Prostate gland (tissue), 2 donors: ENCODE measurements around the gene MEPCE.

Experiments used
- CTCF ChIP-seq, 4 experiments: fragments of 200-600 bp in 2 of 4; fragments of 450-650 bp in 2 of 4; sonication (generic) in 2 of 4; IDR thresholded peaks; 1 replicate in 3 of 4; 2 replicates in 1 of 4; pipeline ENCODE4 v1.5.1; 2016 to 2019; ENCODE audit warnings: antibody characterized with exemption in 4 of 4, mild to moderate bottlenecking in 2 of 4, moderate library complexity in 2 of 4
- POLR2A ChIP-seq: fragments of 450-650 bp; IDR thresholded peaks from one replicate; pipeline ENCODE4 v1.6.1; 2016; ENCODE audit warnings: antibody characterized with exemption, mild to moderate bottlenecking
- POLR2AphosphoS5 ChIP-seq: sonication (generic); formaldehyde crosslinking; IDR thresholded peaks from one replicate; pipeline ENCODE4 v1.6.1; 2017; ENCODE audit warnings: antibody characterized with exemption

- peak; percentile 91 to 100 (median 98) for TF ChIP-seq CTCF (IDR thresholded peaks at IDR 0.05)
- no peak for TF ChIP-seq POLR2AphosphoS5
- TF ChIP-seq POLR2A: no peak
Measured at GRCh38 chr7:100483090-100483721, 53.6 kb downstream of the MEPCE start.
